GM21717 (cell line): ENCODE measurements around the gene NHLRC4.

Experiments
- ATAC-seq: cut with Tn5 transposase; IDR thresholded peaks from one replicate; pipeline ENCODE4 v1.9.1; 2021; ENCODE audit warnings: mild to moderate bottlenecking, moderate library complexity; ENCODE audit not compliant: unreplicated experiment

NHLRC4 gene

DNA sequence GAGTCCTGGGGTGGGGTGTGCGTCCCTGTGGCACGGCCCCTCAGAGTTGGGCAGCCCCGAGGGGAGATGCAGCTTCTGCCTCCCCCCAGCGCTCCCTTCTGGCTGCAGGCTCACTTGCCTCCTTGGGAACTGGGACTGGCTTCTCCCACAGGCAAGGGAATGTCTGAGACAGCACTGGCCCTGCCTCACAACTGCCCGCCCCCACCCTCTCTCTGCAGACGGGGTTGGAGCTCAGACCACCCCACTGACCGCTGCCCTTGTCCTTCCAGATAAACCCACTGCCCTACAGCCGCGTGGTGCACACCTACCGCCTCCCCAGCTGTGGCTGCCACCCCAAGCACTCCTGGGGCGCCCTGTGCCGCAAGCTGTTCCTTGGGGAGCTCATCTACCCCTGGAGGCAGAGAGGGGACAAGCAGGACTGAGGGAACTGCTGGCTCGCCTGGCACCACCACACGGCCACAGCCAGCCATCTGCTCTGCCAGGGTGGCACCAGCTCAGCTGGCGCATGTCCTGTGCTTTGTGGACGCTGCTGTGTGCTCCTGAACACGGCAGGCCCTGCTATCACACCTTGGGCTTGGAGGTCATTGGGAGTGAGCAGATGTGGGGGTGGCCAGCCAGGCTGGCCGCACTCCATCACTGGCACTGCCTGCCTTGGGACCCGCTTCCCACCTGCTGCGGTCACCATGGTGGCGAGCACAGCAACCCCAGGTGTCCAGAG is 16.0 kb downstream of the NHLRC4 start:
- no peak for ATAC-seq

DNA sequence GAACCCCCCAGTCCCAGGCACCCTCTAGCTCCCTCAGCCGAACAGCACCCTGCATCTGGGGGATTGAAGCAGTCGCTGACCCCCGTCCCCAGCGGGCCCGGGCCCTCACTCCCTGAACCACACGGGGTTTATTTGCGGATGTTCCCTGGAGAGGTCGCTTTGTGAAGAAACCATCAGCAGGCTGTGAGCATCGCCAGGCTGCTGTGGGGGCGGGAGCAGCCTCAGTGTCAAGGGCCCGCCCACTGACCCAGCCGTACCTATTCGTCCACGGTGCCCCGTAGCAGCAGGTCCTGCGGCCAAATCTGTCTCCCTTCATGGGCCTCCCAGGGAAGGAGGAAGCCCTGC is 16.6 kb downstream of the NHLRC4 start:
- ATAC-seq = no peak

DNA sequence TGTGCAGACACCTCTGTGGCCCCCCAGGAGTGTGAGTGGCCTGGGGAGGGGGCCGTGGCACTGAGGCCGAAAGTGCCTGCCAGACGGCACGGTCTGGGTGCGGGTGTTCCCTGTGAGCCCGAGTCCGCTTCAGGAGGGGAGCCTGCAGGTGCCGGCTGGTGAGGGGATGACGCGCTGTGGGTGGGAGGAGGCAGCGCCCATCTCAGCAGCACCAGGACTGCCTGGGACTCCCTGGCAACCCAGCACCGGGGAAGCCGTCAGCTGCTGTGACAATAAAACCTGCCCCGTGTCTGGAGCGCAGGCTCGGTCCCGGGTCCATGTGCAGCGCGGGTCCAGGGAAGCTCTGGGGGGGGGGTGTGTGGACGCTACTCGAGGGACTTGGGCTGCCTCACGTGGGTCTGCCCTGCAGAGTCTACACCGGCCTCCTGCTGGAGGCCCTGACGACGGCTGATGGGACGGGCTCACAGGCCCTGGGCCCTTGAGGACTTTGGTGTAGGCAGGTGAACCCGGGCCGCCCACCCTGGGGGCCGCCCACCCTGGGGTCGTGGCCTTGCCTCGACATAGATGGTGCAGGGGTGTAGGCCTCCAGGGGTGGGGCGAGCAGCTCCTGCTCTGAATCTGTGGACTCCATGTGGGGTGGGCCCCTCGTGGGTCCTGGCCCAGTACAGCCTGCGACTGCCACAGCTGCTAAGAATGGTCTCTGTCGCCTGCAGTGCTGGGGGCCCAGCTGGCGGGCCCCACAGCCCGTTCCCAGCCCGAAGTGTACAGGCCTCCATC is 17.2 kb downstream of the NHLRC4 start:
- no peak for ATAC-seq

- no peak for ATAC-seq
These were observed 18.5 kb downstream of the NHLRC4 start for GRCh38 chr16:585351-585750.

GRCh38 chr16:586047-586644 is 19.3 kb downstream of the NHLRC4 start:
- ATAC-seq = no peak

DNA sequence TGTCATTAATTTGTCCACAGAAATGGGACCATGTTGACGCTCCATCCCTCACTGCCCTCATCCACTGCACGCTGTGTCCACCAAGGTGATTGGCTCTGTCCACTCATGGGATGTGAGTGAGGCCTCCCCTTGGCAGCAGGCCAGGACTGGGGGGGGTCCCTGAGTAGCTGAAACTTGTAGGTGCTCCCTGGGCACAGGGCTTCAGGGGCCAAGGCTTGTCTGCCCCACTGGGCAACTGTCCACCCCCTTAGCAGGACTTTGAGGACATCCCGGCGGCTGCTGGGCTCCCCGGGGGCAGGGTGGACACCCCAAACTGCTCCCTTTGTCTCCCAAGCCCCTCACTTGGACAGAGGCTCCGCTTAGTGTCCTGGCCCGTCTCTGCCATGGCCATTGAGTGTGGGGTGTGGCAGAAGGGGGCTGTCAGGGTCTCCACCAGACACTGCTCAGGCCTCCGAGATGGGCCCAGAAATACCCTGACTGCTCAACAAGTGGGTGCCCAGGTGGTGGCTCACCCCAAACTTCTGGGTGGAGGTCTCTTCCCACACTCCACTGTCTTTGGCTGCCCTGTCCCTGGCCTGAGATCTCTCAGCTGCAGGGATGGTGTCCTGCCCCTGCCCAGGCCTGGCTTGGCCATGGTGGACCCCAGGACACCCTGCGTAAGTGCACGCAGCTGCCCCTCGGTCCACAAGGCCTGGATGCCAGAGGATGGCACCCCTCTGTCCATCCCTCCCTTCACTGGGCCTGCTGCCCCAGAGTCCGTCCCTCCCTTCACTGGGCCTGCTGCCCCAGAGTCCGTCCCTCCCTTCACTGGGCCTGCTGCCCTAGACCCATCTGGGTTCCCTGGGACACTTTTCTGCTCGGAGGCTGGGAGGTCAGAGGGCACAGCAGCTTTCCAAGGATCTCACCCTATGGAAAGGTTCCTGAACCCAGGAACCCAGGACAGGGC is 20.1 kb downstream of the NHLRC4 start:
- ATAC-seq = no peak

DNA sequence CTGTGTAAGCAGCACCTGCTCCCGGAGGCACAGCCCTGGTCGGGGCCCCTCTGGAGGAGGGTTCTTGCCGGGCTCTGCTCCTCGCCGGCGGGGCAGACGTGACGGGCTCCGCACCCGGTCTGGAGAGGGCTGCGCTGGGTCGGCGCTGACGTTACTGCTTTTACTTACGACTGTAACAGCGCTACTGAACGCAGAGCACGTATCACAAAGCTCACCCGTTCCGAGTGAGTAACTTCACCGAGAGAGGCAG is 21.8 kb downstream of the NHLRC4 start:
- peak; percentile 5 for ATAC-seq

DNA sequence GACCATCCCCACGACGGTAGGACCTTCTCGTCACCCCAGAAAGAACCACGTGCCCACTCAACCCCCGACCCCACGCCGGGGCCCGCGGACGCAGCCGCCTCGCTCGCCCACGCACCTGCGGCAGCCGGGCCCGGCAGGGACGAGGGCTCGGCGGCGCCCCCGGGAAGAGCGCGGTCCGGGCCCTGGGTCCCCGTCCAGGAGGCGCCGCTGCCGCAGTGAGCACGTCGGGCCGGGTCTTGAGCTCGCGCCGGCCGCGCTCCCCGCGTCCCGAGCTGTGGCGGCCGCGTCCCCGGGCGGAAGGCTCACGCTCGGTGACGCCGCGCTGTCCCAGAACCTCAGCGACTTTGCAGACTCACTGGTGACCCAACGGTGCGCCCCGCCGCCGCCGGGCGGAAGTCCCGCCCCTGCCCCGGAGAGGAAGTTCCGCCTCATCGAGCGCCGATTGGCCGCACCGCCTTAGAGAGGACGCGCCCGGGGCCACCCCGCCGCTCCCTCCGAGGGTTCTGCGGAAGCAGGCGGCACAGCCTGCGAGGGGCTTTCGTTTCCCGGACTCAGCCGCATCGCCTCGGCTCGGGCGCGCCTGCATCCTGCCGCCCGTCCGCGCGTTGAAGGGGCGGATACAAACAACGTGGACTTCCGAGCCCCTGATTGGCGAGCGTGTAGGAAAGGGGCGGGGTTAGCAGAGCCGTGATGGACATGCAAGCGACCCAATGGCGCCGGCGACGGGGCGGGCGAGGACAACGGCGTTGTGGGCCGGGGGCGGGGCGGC is 22.3 kb downstream of the NHLRC4 start:
- peak; percentile 67 for ATAC-seq

DNA sequence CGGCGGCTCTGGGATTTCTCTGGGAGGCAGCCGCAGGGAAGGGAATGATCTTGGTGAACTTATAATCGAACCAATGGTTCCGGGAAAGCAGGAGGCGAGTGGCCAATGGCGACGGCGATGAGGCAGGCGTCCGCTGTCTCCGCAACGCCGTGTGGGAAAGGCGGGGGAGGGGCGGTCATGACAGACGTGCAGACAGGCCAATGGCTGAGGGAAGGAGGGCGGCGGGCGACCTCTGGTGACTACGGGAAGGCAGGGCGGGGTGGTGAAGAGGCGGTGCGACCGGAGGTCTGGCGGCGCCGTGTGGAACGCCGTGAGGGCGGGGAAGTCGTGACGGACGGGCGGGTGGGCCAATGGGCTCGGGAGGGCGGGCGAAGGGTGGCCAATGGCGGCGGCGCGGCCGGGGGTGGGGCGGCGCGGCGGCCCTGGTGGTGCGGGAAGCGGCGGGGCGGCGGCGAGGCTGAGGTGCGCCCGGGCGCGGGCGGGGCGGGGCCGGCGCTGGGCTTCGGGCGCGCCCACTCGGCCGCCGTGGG is 22.9 kb downstream of the NHLRC4 start, which contains the start of gene RAB40C:
TSS of gene RAB40C (plus strand) at position 409 of the 530 bp plus-strand sequence. CDS start 226 bp downstream, outside the sequence.
- ATAC-seq = peak; percentile 67

DNA sequence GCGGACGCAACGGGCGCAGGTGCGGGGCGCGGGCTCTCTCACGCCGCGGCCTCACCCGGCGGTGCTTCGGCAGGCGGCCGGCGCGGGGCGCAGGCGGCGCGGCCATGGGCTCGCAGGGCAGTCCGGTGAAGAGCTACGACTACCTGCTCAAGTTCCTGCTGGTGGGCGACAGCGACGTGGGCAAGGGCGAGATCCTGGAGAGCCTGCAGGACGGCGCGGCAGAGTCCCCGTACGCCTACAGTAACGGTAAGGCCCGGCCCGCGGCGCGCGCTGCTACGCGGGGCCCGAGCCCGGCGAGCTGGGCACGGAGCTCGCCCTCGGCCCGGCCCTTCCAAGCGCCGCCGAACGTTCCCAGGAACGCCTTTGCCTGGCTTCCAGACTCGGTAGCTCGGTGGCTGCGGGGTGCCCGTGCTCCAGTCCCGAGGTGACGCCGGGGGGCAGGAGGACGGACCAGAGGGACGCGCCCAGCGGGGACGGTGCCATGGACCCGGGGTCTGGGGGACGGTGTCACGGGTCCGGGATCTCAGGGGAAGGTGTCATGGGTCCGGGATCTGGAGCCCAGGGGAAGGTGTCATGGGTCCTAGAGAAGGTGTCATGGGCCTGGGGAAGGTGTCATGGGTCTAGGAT is 23.5 kb downstream of the NHLRC4 start:
- ATAC-seq = no peak

GRCh38 chr16:590815-591200 is 24.0 kb downstream of the NHLRC4 start:
- ATAC-seq = no peak

- no peak for ATAC-seq
These were observed 24.4 kb downstream of the NHLRC4 start for GRCh38 chr16:591231-591630.

GRCh38 chr16:591892-592517 is 25.2 kb downstream of the NHLRC4 start:
- no peak for ATAC-seq

- ATAC-seq = no peak
These were observed 25.9 kb downstream of the NHLRC4 start for GRCh38 chr16:592518-593306.

- no peak for ATAC-seq
These were observed 26.6 kb downstream of the NHLRC4 start for GRCh38 chr16:593406-593805.

- no peak for ATAC-seq
These were observed 27.0 kb downstream of the NHLRC4 start for GRCh38 chr16:593807-594206.

DNA sequence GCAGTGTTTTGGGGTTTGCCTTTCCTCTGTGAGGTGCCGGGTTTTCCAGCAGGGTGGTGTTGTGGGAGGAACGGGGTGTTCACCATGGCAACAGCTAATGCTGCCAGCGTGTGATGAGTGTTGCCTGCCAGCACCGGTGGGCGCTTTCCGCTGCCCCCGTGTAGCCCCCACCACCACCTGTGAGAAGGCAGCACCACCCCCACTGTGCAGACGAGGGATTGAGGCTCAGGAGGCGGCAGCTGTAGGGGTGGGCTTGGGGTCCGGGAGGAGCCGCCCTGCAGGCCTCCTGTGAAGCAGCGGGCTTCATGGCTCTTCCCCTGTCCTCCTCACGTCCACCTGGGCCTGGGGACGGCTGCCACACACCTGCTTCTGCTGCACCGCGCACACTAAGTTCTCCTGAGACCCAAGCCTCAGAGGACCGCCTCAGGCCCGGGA is 28.3 kb downstream of the NHLRC4 start:
- ATAC-seq = no peak

DNA sequence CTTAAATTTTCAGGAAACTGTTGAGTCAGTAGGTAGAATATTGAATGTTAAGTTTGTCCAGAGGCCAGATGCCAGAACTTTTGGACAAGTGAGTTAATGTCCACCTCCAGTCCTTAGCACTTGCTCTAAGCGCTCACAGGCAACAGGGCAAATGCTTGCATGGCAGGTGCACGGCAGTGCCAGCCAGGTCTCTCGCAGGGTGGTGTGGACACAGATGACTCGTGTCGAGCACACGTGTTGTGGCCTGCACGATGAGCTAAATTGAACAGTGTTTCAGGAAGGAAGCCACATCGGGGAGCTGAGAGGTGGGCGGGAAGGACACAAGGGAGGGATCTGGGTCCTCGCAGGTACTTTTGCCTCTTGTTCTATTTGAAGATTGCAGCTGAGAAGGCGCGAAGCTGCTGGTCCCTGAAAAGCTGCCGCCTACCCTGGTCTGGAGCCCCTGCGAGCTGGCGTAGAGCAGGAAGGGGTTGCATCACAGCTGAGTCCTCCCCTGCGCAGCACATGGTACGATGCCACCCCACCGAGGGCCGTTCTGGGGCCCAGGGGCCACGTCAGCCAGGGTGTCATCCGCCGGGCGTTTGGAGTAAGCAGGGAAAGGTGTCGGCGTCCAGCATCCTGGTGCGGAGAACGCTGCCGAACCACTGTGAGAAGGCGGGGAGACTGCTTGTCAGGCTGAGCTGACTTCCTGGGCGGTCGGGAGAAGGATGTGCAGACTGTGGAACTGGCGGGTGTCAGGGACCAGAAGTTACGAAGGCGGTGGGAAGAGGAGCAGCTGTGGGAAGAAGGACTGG is 29.3 kb downstream of the NHLRC4 start:
- no peak for ATAC-seq
